OCI-LY3 (cell line): ENCODE data around the gene TMEM106C.
A peak's percentile ranks its signal among the peaks of the same experiment; 100 is the strongest.

ENCODE experiments used
- H2AFZ ChIP-seq: fragments of 200-600, 300-600 bp; shearing (Covaris generic); 2 replicates; pipeline ENCODE4 v1.6.0; 2014; ENCODE audit warnings: antibody characterized with exemption, low read depth, low read length
- H3K27ac ChIP-seq: fragments of 200-600, 300-600 bp; sonication (generic); 2 replicates; pipeline ENCODE4 v1.5.1; 2014; ENCODE audit warnings: mild to moderate bottlenecking, low read length, moderate library complexity, mixed read lengths
- H3K27me3 ChIP-seq: fragments of 200-600, 300-600 bp; sonication (generic); 2 replicates; pipeline ENCODE4 v1.6.1; 2014; ENCODE audit warnings: low read depth, low read length, mixed read lengths
- H3K36me3 ChIP-seq: fragments of 200-600, 300-600 bp; sonication (generic); replicated peaks from 2 replicates; pipeline ENCODE3; 2014; ENCODE audit warnings: low read depth, low read length, mixed read lengths
- H3K4me1 ChIP-seq: fragments of 300-600, 200-600 bp; sonication (generic); 2 replicates; pipeline ENCODE4 v1.6.1; 2014; ENCODE audit warnings: low read length, mixed read lengths
- H3K4me2 ChIP-seq: fragments of 200-600, 300-600 bp; sonication (generic); 2 replicates; pipeline ENCODE4 v1.6.1; 2014; ENCODE audit warnings: low read length, mixed read lengths
- H3K4me3 ChIP-seq: fragments of 300-600, 200-600 bp; sonication (generic); 2 replicates; pipeline ENCODE4 v1.5.1; 2014; ENCODE audit warnings: antibody characterized with exemption, mild to moderate bottlenecking, low read length, moderate library complexity
- H3K79me2 ChIP-seq: fragments of 300-600, 200-600 bp; shearing (Covaris generic); 2 replicates; pipeline ENCODE4 v1.6.1; 2014; ENCODE audit warnings: mild to moderate bottlenecking, low read length, mixed read lengths
- H3K9ac ChIP-seq: fragments of 300-600, 200-600 bp; shearing (Covaris generic); 2 replicates; pipeline ENCODE4 v1.6.0; 2014; ENCODE audit warnings: mild to moderate bottlenecking, low read length, moderate library complexity
- H3K9me3 ChIP-seq: fragments of 200-600, 300-600 bp; shearing (Covaris generic); 2 replicates; pipeline ENCODE4 v1.6.1; 2014; ENCODE audit warnings: low read length, mixed read lengths; ENCODE audit not compliant: insufficient read depth
- H4K20me1 ChIP-seq: fragments of 200-600, 300-600 bp; sonication (generic); 2 replicates; pipeline ENCODE4 v1.6.1; 2016; ENCODE audit warnings: low read length, mixed read lengths; ENCODE audit not compliant: insufficient read depth
- CTCF ChIP-seq: fragments of 200-600, 300-600 bp; sonication (generic); IDR thresholded peaks from 2 replicates; pipeline ENCODE4 v1.5.1; 2014; ENCODE audit warnings: antibody characterized with exemption, low read length, low read depth
- EZH2phosphoT487 ChIP-seq: fragments of 200-600 bp; shearing (Covaris generic); IDR thresholded peaks from 2 replicates; pipeline ENCODE4 v1.6.1; 2018; ENCODE audit warnings: antibody characterized with exemption, mixed run types, low read depth

TMEM106C gene

GRCh38 chr12:47990351-47991105 lies 27.1 kb downstream of the TMEM106C start:
- Histone ChIP-seq H3K36me3 (no peaks in the 10 kb centered on the region), H2AFZ (peak overlapping the region; percentile 62; the same call in 1 of the 2 replicates), H3K27me3 (peaks cover 7% of the 10 kb centered on the region; the same call in 1 of the 2 replicates), H3K4me3 (no peak overlapping the region), H3K79me2 (no peaks in the 10 kb centered on the region), H3K9ac (no peak overlapping the region), H3K27ac (no peak overlapping the region), H3K9me3 (no peaks in the 10 kb centered on the region), H4K20me1 (no peaks in the 10 kb centered on the region), H3K4me1 (peaks cover 7% of the 10 kb centered on the region), H3K4me2 (0 out of 2 replicates have a peak overlapping the region, but pooled peaks have one; percentile 1)
- no peak for TF ChIP-seq CTCF
- TF ChIP-seq EZH2phosphoT487 = no peak

- Histone ChIP-seq H4K20me1 (no peaks in the 10 kb centered on the region), H3K4me2 (no peak overlapping the region), H3K9me3 (no peaks in the 10 kb centered on the region), H2AFZ (no peak overlapping the region), H3K4me3 (no peak overlapping the region), H3K79me2 (no peaks in the 10 kb centered on the region), H3K27me3 (peaks cover 11% of the 10 kb centered on the region; the same call in 1 of the 2 replicates), H3K27ac (no peak overlapping the region), H3K9ac (no peak overlapping the region), H3K4me1 (peaks cover 7% of the 10 kb centered on the region), H3K36me3 (no peaks in the 10 kb centered on the region)
- TF ChIP-seq CTCF (no peak), EZH2phosphoT487 (no peak)
These were observed 28.0 kb downstream of the TMEM106C start for GRCh38 chr12:47991106-47992061.

- H3K36me3 ChIP-seq = no peaks in the 10 kb centered on the region
- TF ChIP-seq EZH2phosphoT487 (no peak), CTCF (no peak)
- no peak overlapping the region for H2AFZ ChIP-seq
- H3K27me3 ChIP-seq = peaks cover 22% of the 10 kb centered on the region
- no peak overlapping the region for H3K4me2 ChIP-seq
- no peaks in the 10 kb centered on the region for H3K79me2 ChIP-seq
- H3K4me1 ChIP-seq = peaks cover 7% of the 10 kb centered on the region
- H3K27ac ChIP-seq = no peak overlapping the region
- no peaks in the 10 kb centered on the region for H3K9me3 ChIP-seq
- no peak overlapping the region for H3K4me3 ChIP-seq
- H3K9ac ChIP-seq = no peak overlapping the region
- H4K20me1 ChIP-seq = no peaks in the 10 kb centered on the region
These were observed 29.4 kb downstream of the TMEM106C start for GRCh38 chr12:47992776-47993175.

GRCh38 chr12:47993491-47993890 lies 30.1 kb downstream of the TMEM106C start:
- Histone ChIP-seq H3K9me3 (no peaks in the 10 kb centered on the region), H3K27me3 (peaks cover 29% of the 10 kb centered on the region), H3K4me1 (peaks cover 7% of the 10 kb centered on the region), H3K4me3 (no peak overlapping the region), H3K4me2 (no peak overlapping the region), H3K27ac (no peak overlapping the region), H3K79me2 (no peaks in the 10 kb centered on the region), H2AFZ (no peak overlapping the region), H4K20me1 (no peaks in the 10 kb centered on the region), H3K36me3 (no peaks in the 10 kb centered on the region), H3K9ac (no peak overlapping the region)
- no peak for TF ChIP-seq EZH2phosphoT487
- TF ChIP-seq CTCF = no peak
